Germinal center (tissue), 1 donor: ENCODE data around the gene CCDC170.
"Not testable (repeated sequence)": the region's sequence is repeated elsewhere in the genome, so short reads cannot be mapped to it uniquely, and the experiment has no call there.

Experiments
- DNase-seq: peaks from one replicate; pipeline ENCODE4 v3.0.0; 2012; ENCODE audit warnings: mixed read lengths, low spot score

The CCDC170 gene

GRCh38 chr6:151544884-151545283 is 51.1 kb downstream of the CCDC170 start:
- not testable (repeated sequence) for DNase-seq

- no peak for DNase-seq
These were observed 53.3 kb downstream of the CCDC170 start for GRCh38 chr6:151546941-151547659.

DNA sequence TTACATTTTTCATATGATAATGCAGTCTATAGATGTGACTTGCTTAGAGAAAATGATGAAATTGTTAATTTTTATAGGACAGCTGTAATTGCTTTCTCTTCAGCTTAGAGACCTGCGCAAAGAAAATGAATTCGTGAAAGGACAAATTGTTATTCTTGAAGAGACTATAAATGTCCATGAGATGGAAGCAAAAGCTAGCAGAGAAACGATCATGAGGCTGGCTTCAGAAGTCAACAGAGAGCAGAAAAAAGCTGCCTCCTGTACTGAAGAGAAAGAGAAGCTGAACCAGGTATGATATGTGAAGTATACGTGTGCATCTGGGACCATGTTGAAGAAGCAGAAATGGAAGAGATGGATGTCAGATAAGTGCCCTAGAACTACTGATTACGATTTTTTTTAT is 54.4 kb downstream of the CCDC170 start:
- DNase-seq = no peak

DNA sequence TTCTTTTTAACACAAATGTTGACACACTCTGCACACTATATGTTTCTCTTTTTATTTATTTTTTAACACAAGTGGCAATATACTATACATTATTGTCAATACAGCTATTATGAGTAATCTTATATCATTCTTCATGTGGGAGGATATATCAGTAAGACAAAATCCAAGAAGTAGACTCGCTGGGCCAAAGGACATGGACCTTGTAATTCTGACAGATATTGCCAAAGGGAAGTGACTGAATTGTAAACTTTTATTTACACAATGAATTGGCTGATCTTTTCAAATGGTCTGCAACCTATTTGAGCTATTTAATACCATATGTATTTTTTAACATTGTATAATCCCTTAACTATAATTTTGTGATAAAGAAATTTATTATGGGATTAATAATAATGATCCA is 56.0 kb downstream of the CCDC170 start:
- no peak for DNase-seq

- DNase-seq = no peak
These were observed 56.8 kb downstream of the CCDC170 start for GRCh38 chr6:151550618-151551017.

DNA sequence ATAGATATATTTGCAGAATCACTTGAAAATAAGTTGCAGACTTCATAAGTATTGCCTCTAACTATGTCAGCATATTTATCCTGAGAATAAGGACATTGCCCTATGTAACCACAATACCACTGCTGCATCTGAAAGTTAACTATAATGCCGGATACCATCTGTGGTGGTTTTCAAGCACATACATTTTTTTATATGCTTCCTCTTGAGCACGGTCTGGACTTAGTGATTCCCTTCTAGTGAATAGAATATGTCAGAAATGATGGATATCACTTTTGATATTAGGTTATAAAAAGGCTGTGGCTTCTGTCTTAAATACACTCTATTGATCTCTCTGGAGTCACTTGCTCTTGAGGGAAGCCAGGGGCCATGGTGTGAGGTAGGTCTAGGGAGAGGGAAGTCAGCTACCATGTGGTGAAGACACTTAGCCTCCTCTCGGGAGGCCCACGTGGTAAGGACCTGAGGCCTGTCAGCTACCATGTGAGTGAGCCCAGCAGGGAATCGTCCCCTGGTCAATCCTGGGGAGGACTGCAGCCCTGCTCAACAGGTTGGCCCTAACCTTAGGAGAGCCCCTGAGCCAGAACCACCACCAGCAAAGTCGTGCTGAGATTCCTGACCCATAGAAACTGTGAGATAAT is 57.5 kb downstream of the CCDC170 start:
- DNase-seq = no peak

DNA sequence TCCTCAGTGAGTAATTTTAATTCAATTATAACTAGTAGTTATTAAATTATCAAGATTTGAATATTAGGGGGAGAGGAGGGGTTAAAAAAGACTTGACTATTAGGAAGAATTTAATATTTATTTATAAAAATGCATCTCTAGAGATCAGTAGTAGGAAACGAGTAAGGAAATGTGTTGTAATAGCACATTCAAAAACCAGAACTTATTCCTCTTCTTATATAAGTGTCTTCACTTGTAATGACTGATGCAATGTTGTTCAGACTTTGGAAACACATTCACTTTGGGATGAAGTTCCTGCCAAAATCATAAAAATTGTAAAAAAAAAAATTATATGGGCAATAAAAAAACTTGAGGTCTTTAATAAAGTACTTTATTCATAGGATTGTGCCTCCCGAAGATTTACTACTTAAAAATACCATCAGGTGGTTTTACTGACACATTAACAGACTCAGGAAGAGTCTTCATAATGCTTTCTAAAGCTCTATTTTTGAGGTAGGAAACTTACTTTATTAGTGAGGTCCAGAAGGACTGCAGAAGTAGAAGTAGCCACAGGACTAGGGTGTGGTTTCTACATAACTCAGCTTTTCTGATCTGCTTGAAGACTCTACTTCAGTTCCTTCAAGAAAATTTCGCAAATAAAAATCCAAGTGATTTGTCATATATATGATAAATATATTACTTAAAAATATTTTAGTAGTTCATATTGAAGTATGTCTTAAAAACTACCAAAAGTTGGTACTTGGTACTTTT is 59.8 kb downstream of the CCDC170 start:
- no peak for DNase-seq

- DNase-seq = no peak
These were observed 67.4 kb downstream of the CCDC170 start for GRCh38 chr6:151561238-151561637.

GRCh38 chr6:151564654-151565053 is 70.8 kb downstream of the CCDC170 start:
- no peak for DNase-seq

- no peak for DNase-seq
These were observed 72.1 kb downstream of the CCDC170 start for GRCh38 chr6:151565940-151566339.

GRCh38 chr6:151566557-151566956 is 72.7 kb downstream of the CCDC170 start:
- no peak for DNase-seq

DNA sequence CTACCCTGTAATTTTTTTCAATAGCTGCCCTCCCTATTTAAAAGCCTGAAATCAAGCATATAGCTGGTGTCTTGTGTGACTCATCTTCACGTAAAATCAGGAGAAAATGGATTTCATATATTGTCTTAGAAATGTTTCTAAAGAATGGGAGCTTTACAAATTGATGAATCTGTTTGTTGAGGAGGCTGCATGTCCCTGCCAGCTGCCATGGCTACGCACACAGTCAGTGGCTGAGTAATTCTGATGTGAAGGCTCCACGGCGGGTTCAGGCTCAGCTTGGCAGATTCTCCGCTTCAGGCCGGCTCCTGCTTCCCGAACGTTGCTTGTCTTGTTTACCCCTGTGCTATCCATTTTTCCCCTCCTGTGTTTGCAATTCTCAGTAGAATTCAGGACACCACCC is 82.8 kb downstream of the CCDC170 start:
- DNase-seq = no peak

GRCh38 chr6:151577257-151577656 is 83.4 kb downstream of the CCDC170 start:
- no peak for DNase-seq

DNA sequence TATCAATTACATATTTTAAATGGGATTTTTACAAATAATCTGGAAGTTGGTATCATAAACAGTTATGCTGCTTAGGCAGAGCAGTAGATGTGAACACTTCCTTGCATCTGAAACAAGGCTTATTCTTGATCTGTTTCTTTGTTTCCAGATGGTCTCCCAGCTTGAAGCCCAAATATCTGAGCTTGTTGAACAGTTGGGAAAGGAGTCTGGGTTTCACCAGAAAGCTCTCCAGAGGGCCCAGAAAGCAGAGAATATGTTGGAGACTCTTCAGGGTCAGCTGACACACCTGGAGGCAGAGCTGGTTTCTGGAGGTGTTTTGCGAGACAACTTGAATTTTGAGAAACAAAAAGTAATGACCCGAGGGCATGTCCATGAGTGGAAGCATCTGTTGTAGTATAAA is 91.9 kb downstream of the CCDC170 start:
- no peak for DNase-seq

DNA sequence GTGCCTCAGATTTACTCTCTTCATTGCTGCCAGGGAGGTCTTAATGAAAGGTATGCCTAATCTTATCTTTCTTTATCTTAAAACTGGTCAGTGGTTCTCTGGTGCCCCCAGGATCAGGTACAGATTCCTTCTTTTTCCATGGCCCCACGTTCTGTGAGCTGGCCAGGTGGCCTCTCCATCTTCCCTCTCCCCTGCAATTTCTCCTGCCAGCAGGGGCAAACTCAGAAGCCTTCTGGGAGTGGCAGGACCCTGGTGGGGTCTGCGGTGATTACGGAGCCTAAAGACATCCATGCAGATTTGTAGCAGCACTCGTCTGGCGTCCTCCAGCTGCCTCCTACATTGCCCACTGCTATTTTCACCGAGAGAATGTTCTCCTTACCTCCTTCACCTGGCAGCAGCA is 95.8 kb downstream of the CCDC170 start:
- DNase-seq = no peak

GRCh38 chr6:151590742-151591141 is 96.9 kb downstream of the CCDC170 start:
- no peak for DNase-seq

DNA sequence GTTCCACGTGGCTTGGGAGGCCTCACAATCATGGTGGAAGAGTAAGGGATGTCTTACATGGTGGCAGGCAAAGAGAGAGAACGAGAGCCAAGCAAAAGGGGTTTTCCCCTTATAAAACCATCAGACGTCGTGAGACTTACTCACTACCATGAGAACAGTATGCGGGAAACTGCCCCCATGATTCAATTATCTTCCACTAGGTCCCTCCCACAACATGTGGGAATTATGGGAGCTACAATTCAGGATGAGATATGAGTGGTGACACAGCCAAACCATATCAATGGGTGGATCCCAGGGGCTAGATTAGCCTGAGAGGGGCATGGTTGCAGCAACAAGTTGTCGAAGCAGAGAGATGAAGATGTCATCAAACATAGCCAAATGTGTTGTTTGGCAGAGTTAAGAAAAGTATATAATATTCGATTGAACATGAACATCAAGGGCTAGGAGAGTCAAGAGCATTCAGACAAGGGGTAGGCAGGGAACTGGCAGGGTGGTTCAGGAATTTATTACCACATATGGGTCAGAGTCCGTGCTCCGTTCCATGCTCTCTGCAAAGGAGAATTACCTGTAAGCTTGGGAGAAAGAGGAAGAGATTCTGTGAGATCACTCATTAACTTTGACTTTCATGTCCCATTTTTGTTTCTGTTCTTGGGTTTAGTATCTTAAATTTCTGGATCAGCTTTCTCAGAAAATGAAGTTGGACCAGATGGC is 98.8 kb downstream of the CCDC170 start:
- DNase-seq = no peak

GRCh38 chr6:151609146-151609902 is 115.5 kb downstream of the CCDC170 start:
- DNase-seq = no peak

DNA sequence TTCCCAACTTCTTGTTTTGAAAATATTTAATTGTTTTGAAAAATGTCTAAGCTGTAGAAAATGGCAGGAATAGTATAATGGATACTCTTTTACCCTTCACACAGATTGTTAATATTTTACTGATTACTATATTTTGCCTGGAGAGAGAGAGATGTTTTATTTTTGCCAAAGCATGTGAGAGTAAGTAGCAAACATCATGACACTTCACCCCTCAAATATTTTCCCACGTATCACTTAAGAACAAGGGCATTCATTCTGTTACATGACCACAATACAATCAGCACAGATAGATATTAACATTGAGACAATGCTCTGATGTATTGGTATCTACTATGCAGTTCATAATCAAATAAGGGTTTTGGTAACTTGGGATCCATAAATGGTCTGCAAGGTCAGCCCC is 116.5 kb downstream of the CCDC170 start:
- DNase-seq = no peak

DNA sequence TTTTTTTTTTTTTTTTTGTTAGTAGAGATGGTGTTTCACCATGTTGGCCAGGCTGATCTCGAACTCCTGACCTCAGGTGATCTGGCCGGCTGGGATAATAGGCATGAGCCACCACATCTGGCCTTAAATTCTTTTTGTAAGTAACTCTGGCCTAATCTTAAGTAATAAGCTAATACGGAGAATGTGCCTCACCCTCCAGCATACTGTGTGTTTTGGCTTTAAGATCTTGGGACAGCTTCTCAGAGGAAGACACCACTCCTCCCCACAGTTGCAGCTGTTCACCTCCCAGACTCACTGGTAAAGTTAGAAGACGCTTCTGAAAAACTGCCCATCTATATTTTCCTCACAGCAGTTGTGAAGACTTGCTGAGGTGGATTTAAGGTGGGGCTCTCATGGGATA is 120.8 kb downstream of the CCDC170 start:
- no peak for DNase-seq

DNA sequence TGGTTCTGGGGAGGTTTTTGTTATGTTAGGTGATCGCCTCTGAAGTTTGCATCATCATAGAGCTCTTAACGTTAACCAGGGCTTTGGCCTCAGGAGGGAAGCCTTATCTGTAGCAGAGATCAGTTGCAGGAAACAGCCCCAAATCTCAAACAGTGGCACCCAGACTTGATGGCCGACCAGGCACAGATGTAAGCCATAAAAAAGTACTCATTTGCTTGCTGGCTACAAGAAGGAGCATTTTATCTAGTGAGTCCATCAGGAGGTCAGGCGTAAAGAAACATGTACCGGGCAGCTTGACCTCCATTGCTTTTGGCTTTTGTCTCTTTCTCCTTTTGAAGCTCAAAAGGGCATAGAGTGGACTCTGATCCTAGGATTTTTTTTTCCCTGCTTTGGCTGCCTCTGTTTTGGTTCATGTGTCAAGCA is 122.3 kb downstream of the CCDC170 start:
- no peak for DNase-seq

DNA sequence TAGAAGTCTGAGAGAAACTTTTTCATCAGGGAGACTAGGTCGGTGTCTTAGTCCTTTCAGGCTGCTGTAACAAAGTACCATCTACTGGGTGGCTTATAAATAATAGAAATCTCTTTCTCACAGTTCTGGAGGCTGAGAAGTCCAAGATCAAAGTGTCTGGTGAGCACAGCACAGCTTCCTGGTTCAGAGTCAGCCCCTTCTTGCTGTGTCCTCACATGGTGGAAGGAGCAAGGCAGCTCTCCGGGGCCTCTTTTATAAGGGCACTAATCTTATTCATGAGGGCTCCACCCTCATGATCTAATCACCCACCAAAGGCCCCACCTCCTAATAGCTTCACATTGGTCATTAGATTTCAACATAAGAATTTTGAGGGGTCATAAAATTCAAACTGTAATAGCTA is 122.8 kb downstream of the CCDC170 start:
- no peak for DNase-seq
